ENCODE results near the gene FCHO2. TPM values are rescaled to one million over a fixed set of nuclear protein-coding genes. Genes with fewer than 3 reads are reported as not detected.
A peak's percentile ranks its signal among the peaks of the same experiment; 100 is the strongest.

The FCHO2 gene
- total and polyA plus RNA-seq, 2 of the 8 experiments (the other 6 are each of a cell fraction or from before 2014, with no cell fraction given): 4.3 to 15.7 TPM

- TF ChIP-seq, protein P1, sequence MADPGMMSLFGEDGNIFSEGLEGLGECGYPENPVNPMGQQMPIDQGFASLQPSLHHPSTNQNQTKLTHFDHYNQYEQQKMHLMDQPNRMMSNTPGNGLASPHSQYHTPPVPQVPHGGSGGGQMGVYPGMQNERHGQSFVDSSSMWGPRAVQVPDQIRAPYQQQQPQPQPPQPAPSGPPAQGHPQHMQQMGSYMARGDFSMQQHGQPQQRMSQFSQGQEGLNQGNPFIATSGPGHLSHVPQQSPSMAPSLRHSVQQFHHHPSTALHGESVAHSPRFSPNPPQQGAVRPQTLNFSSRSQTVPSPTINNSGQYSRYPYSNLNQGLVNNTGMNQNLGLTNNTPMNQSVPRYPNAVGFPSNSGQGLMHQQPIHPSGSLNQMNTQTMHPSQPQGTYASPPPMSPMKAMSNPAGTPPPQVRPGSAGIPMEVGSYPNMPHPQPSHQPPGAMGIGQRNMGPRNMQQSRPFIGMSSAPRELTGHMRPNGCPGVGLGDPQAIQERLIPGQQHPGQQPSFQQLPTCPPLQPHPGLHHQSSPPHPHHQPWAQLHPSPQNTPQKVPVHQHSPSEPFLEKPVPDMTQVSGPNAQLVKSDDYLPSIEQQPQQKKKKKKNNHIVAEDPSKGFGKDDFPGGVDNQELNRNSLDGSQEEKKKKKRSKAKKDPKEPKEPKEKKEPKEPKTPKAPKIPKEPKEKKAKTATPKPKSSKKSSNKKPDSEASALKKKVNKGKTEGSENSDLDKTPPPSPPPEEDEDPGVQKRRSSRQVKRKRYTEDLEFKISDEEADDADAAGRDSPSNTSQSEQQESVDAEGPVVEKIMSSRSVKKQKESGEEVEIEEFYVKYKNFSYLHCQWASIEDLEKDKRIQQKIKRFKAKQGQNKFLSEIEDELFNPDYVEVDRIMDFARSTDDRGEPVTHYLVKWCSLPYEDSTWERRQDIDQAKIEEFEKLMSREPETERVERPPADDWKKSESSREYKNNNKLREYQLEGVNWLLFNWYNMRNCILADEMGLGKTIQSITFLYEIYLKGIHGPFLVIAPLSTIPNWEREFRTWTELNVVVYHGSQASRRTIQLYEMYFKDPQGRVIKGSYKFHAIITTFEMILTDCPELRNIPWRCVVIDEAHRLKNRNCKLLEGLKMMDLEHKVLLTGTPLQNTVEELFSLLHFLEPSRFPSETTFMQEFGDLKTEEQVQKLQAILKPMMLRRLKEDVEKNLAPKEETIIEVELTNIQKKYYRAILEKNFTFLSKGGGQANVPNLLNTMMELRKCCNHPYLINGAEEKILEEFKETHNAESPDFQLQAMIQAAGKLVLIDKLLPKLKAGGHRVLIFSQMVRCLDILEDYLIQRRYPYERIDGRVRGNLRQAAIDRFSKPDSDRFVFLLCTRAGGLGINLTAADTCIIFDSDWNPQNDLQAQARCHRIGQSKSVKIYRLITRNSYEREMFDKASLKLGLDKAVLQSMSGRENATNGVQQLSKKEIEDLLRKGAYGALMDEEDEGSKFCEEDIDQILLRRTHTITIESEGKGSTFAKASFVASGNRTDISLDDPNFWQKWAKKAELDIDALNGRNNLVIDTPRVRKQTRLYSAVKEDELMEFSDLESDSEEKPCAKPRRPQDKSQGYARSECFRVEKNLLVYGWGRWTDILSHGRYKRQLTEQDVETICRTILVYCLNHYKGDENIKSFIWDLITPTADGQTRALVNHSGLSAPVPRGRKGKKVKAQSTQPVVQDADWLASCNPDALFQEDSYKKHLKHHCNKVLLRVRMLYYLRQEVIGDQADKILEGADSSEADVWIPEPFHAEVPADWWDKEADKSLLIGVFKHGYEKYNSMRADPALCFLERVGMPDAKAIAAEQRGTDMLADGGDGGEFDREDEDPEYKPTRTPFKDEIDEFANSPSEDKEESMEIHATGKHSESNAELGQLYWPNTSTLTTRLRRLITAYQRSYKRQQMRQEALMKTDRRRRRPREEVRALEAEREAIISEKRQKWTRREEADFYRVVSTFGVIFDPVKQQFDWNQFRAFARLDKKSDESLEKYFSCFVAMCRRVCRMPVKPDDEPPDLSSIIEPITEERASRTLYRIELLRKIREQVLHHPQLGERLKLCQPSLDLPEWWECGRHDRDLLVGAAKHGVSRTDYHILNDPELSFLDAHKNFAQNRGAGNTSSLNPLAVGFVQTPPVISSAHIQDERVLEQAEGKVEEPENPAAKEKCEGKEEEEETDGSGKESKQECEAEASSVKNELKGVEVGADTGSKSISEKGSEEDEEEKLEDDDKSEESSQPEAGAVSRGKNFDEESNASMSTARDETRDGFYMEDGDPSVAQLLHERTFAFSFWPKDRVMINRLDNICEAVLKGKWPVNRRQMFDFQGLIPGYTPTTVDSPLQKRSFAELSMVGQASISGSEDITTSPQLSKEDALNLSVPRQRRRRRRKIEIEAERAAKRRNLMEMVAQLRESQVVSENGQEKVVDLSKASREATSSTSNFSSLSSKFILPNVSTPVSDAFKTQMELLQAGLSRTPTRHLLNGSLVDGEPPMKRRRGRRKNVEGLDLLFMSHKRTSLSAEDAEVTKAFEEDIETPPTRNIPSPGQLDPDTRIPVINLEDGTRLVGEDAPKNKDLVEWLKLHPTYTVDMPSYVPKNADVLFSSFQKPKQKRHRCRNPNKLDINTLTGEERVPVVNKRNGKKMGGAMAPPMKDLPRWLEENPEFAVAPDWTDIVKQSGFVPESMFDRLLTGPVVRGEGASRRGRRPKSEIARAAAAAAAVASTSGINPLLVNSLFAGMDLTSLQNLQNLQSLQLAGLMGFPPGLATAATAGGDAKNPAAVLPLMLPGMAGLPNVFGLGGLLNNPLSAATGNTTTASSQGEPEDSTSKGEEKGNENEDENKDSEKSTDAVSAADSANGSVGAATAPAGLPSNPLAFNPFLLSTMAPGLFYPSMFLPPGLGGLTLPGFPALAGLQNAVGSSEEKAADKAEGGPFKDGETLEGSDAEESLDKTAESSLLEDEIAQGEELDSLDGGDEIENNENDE (IDR thresholded peaks at IDR 0.05; ENCODE audit: insufficient replicate concordance, low read length): no peak
- TF ChIP-seq POLR2A (IDR thresholded peaks at IDR 0.05; ENCODE audit: control extremely low read depth in 1 of 2, low read depth in 2 of 2, low read length in 2 of 2) (peak in 1 of 2 experiments; percentile 74; a peak in 1 of 3 replicates), SIX5 (IDR thresholded peaks at IDR 0.05; ENCODE audit: low read depth, low read length) (no peak), HDAC6 (IDR thresholded peaks at IDR 0.05; ENCODE audit: low read depth, low read length) (no peak), SP1 (IDR thresholded peaks at IDR 0.05; ENCODE audit: low read depth, low read length) (no peak), EGR1 (IDR thresholded peaks at IDR 0.05; ENCODE audit: borderline replicate concordance, low read depth, low read length) (no peak), ZNF274 (IDR thresholded peaks at IDR 0.05; ENCODE audit: borderline replicate concordance, extremely low read depth, low read length) (no peak), FOSL1 (IDR thresholded peaks at IDR 0.05; ENCODE audit: insufficient read depth, low read depth, low read length) (no peak)
- TF ChIP-seq, protein P2, sequence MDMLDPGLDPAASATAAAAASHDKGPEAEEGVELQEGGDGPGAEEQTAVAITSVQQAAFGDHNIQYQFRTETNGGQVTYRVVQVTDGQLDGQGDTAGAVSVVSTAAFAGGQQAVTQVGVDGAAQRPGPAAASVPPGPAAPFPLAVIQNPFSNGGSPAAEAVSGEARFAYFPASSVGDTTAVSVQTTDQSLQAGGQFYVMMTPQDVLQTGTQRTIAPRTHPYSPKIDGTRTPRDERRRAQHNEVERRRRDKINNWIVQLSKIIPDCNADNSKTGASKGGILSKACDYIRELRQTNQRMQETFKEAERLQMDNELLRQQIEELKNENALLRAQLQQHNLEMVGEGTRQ (IDR thresholded peaks at IDR 0.05; ENCODE audit: low read length): no peak
- TF ChIP-seq, protein P3, sequence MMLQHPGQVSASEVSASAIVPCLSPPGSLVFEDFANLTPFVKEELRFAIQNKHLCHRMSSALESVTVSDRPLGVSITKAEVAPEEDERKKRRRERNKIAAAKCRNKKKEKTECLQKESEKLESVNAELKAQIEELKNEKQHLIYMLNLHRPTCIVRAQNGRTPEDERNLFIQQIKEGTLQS (IDR thresholded peaks at IDR 0.05; ENCODE audit: insufficient read depth, low read depth, low read length): no peak
These were observed at the start of gene FCHO2 (continued) for GRCh38 chr5:72955768-72956323.
